ENCODE results near the gene KANK4.
"Not testable (repeated sequence)": the region's sequence is repeated elsewhere in the genome, so short reads cannot be mapped to it uniquely, and the experiment has no call there.

Gene KANK4

GRCh38 chr1:62240651-62241370 lies 78.4 kb downstream of the KANK4 start:
- DNase-seq (ENCODE audit: low read depth in 1 of 2, low spot score in 1 of 2): no peak

GRCh38 chr1:62239652-62240403 lies 79.4 kb downstream of the KANK4 start:
- not testable (repeated sequence) for DNase-seq (ENCODE audit: low read depth in 1 of 2, low spot score in 1 of 2)

GRCh38 chr1:62238507-62238906 lies 80.7 kb downstream of the KANK4 start:
- no peak for DNase-seq (ENCODE audit: low read depth in 1 of 2, low spot score in 1 of 2)

GRCh38 chr1:62237950-62238374 lies 81.3 kb downstream of the KANK4 start:
- no peak for DNase-seq (ENCODE audit: low read depth in 1 of 2, low spot score in 1 of 2)

GRCh38 chr1:62237361-62237760 lies 81.9 kb downstream of the KANK4 start:
- no peak for DNase-seq (ENCODE audit: low read depth in 1 of 2, low spot score in 1 of 2)

- no peak for DNase-seq (ENCODE audit: low read depth in 1 of 2, low spot score in 1 of 2)
Measured at GRCh38 chr1:62235576-62235975, 83.7 kb downstream of the KANK4 start.

GRCh38 chr1:62234688-62235087 lies 84.5 kb downstream of the KANK4 start:
- DNase-seq (ENCODE audit: low read depth in 1 of 2, low spot score in 1 of 2): no peak

GRCh38 chr1:62233926-62234450 lies 85.2 kb downstream of the KANK4 start:
- DNase-seq (ENCODE audit: low read depth in 1 of 2, low spot score in 1 of 2): no peak

GRCh38 chr1:62232871-62233278 lies 86.4 kb downstream of the KANK4 start:
- DNase-seq (ENCODE audit: low read depth in 1 of 2, low spot score in 1 of 2): no peak

GRCh38 chr1:62230718-62231117 lies 88.5 kb downstream of the KANK4 start:
- DNase-seq (ENCODE audit: low read depth in 1 of 2, low spot score in 1 of 2): no peak

- no peak for DNase-seq (ENCODE audit: low read depth in 1 of 2, low spot score in 1 of 2)
Measured at GRCh38 chr1:62229932-62230331, 89.3 kb downstream of the KANK4 start.

- DNase-seq (ENCODE audit: low read depth in 1 of 2, low spot score in 1 of 2): no peak
Measured at GRCh38 chr1:62229468-62229867, 89.8 kb downstream of the KANK4 start.

- DNase-seq (ENCODE audit: low read depth in 1 of 2, low spot score in 1 of 2): no peak
Measured at GRCh38 chr1:62228883-62229187, 90.4 kb downstream of the KANK4 start.

- DNase-seq (ENCODE audit: low read depth in 1 of 2, low spot score in 1 of 2): no peak
Measured at GRCh38 chr1:62228136-62228882, 90.9 kb downstream of the KANK4 start.

- no peak for DNase-seq (ENCODE audit: low read depth in 1 of 2, low spot score in 1 of 2)
Measured at GRCh38 chr1:62227496-62227895, 91.7 kb downstream of the KANK4 start.

GRCh38 chr1:62224182-62224581 lies 95.1 kb downstream of the KANK4 start:
- no peak for DNase-seq (ENCODE audit: low read depth in 1 of 2, low spot score in 1 of 2)

- no peak for DNase-seq (ENCODE audit: low read depth in 1 of 2, low spot score in 1 of 2)
Measured at GRCh38 chr1:62222321-62222720, 96.9 kb downstream of the KANK4 start.

- DNase-seq (ENCODE audit: low read depth in 1 of 2, low spot score in 1 of 2): no peak
Measured at GRCh38 chr1:62221171-62221570, 98.1 kb downstream of the KANK4 start.

- DNase-seq (ENCODE audit: low read depth in 1 of 2, low spot score in 1 of 2): not testable (repeated sequence)
Measured at GRCh38 chr1:62220456-62220855, 98.8 kb downstream of the KANK4 start.

GRCh38 chr1:62218604-62219003 lies 100.6 kb downstream of the KANK4 start:
- no peak for DNase-seq (ENCODE audit: low read depth in 1 of 2, low spot score in 1 of 2)

GRCh38 chr1:62213075-62213914 lies 105.9 kb downstream of the KANK4 start:
- no peak for DNase-seq (ENCODE audit: low read depth in 1 of 2, low spot score in 1 of 2)
